ENCODE data around the gene NASP.

NASP gene

DNA sequence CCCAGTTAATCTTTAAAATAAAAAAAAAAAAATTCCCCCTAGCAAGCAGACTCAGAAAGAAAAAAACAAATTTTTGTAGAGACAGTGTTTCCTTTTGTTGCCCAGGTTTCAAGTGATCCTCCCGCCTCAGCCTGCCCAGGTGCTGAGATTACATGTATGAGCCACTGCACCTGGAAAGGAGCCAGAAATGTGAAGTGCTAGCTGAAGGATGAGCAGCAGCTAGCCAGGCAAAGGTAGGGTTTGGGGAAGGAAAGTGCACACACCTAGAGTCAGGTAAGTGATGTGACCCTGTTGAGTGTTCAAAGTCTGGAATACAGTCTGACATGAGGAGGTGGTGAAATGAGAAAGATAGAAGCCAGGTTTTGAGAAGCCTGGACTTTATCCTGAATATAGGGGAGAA lies 31.5 kb upstream of the NASP start:
- TF ChIP-seq, protein P1, sequence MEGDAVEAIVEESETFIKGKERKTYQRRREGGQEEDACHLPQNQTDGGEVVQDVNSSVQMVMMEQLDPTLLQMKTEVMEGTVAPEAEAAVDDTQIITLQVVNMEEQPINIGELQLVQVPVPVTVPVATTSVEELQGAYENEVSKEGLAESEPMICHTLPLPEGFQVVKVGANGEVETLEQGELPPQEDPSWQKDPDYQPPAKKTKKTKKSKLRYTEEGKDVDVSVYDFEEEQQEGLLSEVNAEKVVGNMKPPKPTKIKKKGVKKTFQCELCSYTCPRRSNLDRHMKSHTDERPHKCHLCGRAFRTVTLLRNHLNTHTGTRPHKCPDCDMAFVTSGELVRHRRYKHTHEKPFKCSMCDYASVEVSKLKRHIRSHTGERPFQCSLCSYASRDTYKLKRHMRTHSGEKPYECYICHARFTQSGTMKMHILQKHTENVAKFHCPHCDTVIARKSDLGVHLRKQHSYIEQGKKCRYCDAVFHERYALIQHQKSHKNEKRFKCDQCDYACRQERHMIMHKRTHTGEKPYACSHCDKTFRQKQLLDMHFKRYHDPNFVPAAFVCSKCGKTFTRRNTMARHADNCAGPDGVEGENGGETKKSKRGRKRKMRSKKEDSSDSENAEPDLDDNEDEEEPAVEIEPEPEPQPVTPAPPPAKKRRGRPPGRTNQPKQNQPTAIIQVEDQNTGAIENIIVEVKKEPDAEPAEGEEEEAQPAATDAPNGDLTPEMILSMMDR (IDR thresholded peaks at IDR 0.05; ENCODE audit: control insufficient read depth, insufficient read depth, low read depth, low read length, missing control alignments), result no peak
- H3K4me3 ChIP-seq (ENCODE audit: control insufficient read depth, low read depth, low read length), result no peak overlapping the region
- DNase-seq (ENCODE audit: low read depth), result no peak

DNA sequence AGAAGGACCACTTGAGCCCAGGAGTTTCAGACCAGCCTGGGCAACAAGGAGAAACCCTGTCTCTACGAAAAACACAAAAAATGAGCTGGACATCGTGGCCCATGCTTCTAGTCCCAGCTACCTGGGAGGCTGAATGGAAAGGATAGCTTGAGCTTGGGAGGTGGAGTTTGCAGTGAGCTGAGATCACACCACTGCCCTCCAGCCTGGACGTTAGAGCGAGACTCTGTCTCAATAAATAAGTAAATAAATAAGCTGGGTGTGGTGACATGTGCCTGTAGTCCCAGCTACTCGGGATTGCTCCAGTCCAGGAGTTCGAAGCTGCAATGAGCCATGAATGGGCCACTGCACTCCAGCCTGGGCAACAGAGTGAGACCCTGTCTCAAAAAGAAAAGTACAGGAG lies 29.6 kb upstream of the NASP start:
- DNase-seq (ENCODE audit: low read depth), result no peak
- no peak overlapping the region for H3K4me3 ChIP-seq (ENCODE audit: control insufficient read depth, low read depth, low read length)
- TF ChIP-seq, protein P1 (IDR thresholded peaks at IDR 0.05; ENCODE audit: control insufficient read depth, insufficient read depth, low read depth, low read length, missing control alignments), result no peak

DNA sequence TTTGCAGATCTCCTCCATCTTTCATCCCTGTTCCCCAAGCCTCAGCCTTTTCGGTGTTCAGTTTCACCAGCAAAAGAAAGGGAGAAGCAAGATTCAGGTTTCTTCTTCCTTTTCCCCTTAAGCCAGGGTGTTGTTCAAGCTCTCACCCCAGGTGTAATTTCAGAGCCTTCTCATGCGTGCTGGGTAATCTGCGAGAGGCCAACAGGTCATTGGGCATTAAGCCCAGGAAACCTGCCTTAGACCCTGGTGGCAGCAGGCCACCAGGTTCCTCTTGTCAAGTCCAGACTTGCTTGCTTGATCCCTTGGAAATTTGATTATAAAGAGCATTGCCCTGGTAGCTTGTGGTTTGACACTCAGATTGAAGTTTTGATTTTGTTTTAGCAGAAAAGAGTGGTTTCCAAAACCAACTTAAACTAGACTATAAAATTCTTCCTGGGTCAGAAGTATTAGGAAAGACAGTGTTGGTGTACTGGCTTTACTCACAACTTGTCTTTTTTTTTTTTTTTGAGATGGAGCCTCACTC lies 26.4 kb upstream of the NASP start:
- TF ChIP-seq, protein P1 (IDR thresholded peaks at IDR 0.05; ENCODE audit: control insufficient read depth, insufficient read depth, low read depth, low read length, missing control alignments), result no peak

DNA sequence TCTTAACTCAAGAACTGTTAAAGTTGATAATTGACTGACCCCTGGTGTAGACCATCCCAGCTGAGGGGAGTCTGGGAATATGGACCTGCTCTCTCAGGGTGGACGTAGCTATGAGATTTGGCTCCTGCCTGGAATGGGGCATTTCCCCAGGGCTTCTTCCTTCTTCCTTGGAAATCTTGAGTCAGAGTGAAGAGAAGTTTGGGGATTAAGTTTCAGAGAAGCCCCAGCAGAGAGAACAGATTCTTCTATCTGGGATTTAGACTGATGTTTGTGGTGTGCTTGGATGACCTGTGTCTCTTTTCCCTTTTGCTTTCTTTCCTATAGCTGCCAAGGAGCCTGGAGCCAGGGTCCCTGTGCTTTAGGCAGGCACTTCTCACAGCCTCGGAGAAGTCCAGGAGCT lies 20.0 kb upstream of the NASP start:
- no peak overlapping the region for H3K4me3 ChIP-seq (ENCODE audit: control insufficient read depth, low read depth, low read length)
- TF ChIP-seq, protein P1 (IDR thresholded peaks at IDR 0.05; ENCODE audit: control insufficient read depth, insufficient read depth, low read depth, low read length, missing control alignments), result no peak
- no peak for DNase-seq (ENCODE audit: low read depth)

More for the DNA sequence above, 26.4 kb upstream of the NASP start:
- no peak overlapping the region for H3K4me3 ChIP-seq (ENCODE audit: control insufficient read depth, low read depth, low read length)
- no peak for DNase-seq (ENCODE audit: low read depth)

DNA sequence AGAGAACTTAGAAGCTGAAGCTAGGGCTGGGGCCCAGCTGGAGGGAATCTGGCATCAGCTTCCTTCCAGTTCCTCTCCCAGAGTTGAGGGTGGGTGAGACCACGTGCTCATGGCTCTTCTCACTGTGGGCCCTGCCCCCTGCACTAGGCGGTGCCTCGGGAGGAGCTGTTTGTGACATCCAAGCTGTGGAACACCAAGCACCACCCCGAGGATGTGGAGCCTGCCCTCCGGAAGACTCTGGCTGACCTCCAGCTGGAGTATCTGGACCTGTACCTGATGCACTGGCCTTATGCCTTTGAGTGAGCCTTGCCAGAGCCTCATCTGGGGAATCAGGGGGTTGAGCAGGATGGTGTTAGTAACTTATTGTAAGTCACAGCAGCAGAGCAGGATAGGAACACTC lies 17.1 kb upstream of the NASP start:
- DNase-seq (ENCODE audit: low read depth), result no peak
- H3K4me3 ChIP-seq (ENCODE audit: control insufficient read depth, low read depth, low read length), result no peak overlapping the region
- TF ChIP-seq, protein P1 (IDR thresholded peaks at IDR 0.05; ENCODE audit: control insufficient read depth, insufficient read depth, low read depth, low read length, missing control alignments), result no peak

DNA sequence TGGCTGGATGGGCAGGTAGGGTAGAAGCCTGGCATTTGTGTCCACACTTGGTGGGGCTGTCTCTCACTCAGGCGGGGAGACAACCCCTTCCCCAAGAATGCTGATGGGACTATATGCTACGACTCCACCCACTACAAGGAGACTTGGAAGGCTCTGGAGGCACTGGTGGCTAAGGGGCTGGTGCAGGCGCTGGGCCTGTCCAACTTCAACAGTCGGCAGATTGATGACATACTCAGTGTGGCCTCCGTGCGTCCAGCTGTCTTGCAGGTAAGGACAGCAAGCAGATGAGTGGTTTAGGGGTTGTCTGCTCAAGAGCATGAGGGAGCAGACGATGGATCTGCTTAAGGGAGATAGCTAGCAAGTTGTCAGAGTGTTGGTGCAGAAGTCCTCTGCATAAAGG lies 15.9 kb upstream of the NASP start:
- no peak overlapping the region for H3K4me3 ChIP-seq (ENCODE audit: control insufficient read depth, low read depth, low read length)
- TF ChIP-seq, protein P1 (IDR thresholded peaks at IDR 0.05; ENCODE audit: control insufficient read depth, insufficient read depth, low read depth, low read length, missing control alignments), result no peak
- DNase-seq (ENCODE audit: low read depth), result no peak

DNA sequence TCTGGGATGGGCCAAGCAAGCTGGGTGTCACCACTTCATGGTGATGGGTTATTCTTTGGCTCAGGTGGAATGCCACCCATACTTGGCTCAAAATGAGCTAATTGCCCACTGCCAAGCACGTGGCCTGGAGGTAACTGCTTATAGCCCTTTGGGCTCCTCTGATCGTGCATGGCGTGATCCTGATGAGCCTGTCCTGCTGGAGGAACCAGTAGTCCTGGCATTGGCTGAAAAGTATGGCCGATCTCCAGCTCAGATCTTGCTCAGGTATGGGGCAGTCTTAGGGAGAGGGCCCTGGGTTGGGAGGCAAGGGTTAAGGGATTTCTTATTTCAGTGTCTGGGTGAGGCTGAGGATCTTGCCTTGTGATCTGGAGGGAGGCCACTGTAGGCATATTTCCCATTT lies 15.4 kb upstream of the NASP start:
- TF ChIP-seq, protein P1 (IDR thresholded peaks at IDR 0.05; ENCODE audit: control insufficient read depth, insufficient read depth, low read depth, low read length, missing control alignments), result no peak
- no peak for DNase-seq (ENCODE audit: low read depth)
- H3K4me3 ChIP-seq (ENCODE audit: control insufficient read depth, low read depth, low read length), result no peak overlapping the region

All from AG09309 (cell line).